ENCODE measurements around the gene ZNF318.

ZNF318 gene

GRCh38 chr6:43408259-43408658 lies 38.8 kb upstream of the ZNF318 start:
- Histone ChIP-seq H3K27ac (no peak overlapping the region), H3K27me3 (replicated peaks) (no peaks in the 10 kb centered on the region), H3K4me3 (ENCODE audit: low read depth, low read length) (no peak overlapping the region), H3K36me3 (replicated peaks) (no peaks in the 10 kb centered on the region)
- DNase-seq = no peak
- in situ Hi-C loops (cut with HindIII; ENCODE audit: low pct_ligation_motif_present, low sequenced_read_pairs) = no loop called here
- TF ChIP-seq CTCF (IDR thresholded peaks at IDR 0.05; ENCODE audit: low read depth, low read length, missing control alignments) = no peak

GRCh38 chr6:43407296-43407695 lies 37.8 kb upstream of the ZNF318 start:
- Histone ChIP-seq H3K36me3 (replicated peaks) (no peaks in the 10 kb centered on the region), H3K27ac (no peak overlapping the region), H3K4me3 (ENCODE audit: low read depth, low read length) (no peak overlapping the region), H3K27me3 (replicated peaks) (no peaks in the 10 kb centered on the region)
- TF ChIP-seq CTCF (IDR thresholded peaks at IDR 0.05; ENCODE audit: low read depth, low read length, missing control alignments) = no peak
- no peak for DNase-seq
- in situ Hi-C loops (cut with HindIII; ENCODE audit: low pct_ligation_motif_present, low sequenced_read_pairs) = no loop called here

- DNase-seq = no peak
- in situ Hi-C loops (cut with HindIII; ENCODE audit: low pct_ligation_motif_present, low sequenced_read_pairs) = no loop called here
These were observed 35.9 kb upstream of the ZNF318 start for GRCh38 chr6:43405354-43405753.

GRCh38 chr6:43402820-43403219 lies 33.4 kb upstream of the ZNF318 start:
- no peaks in the 10 kb centered on the region for H3K27me3 ChIP-seq (replicated peaks)
- TF ChIP-seq CTCF (IDR thresholded peaks at IDR 0.05; ENCODE audit: low read depth, low read length, missing control alignments) = peak; percentile 35
- no peak overlapping the region for H3K27ac ChIP-seq
- H3K4me3 ChIP-seq (ENCODE audit: low read depth, low read length) = no peak overlapping the region
- H3K36me3 ChIP-seq (replicated peaks) = no peaks in the 10 kb centered on the region
- in situ Hi-C loops (cut with HindIII; ENCODE audit: low pct_ligation_motif_present, low sequenced_read_pairs) = no loop called here
- DNase-seq = no peak

More at GRCh38 chr6:43405354-43405753, 35.9 kb upstream of the ZNF318 start:
- Histone ChIP-seq H3K4me3 (ENCODE audit: low read depth, low read length) (no peak overlapping the region), H3K27me3 (replicated peaks) (no peaks in the 10 kb centered on the region), H3K36me3 (replicated peaks) (no peaks in the 10 kb centered on the region), H3K27ac (no peak overlapping the region)
- TF ChIP-seq CTCF (IDR thresholded peaks at IDR 0.05; ENCODE audit: low read depth, low read length, missing control alignments) = no peak

GRCh38 chr6:43401730-43402129 lies 32.3 kb upstream of the ZNF318 start:
- no peak for TF ChIP-seq CTCF (IDR thresholded peaks at IDR 0.05; ENCODE audit: low read depth, low read length, missing control alignments)
- no peak for DNase-seq
- Histone ChIP-seq H3K36me3 (replicated peaks) (no peaks in the 10 kb centered on the region), H3K27ac (no peak overlapping the region), H3K4me3 (ENCODE audit: low read depth, low read length) (no peak overlapping the region), H3K27me3 (replicated peaks) (no peaks in the 10 kb centered on the region)
- in situ Hi-C loops (cut with HindIII; ENCODE audit: low pct_ligation_motif_present, low sequenced_read_pairs) = no loop called here

GRCh38 chr6:43399932-43400487 lies 30.6 kb upstream of the ZNF318 start:
- H3K36me3 ChIP-seq (replicated peaks) = no peaks in the 10 kb centered on the region
- no peak for TF ChIP-seq CTCF (IDR thresholded peaks at IDR 0.05; ENCODE audit: low read depth, low read length, missing control alignments)

More at GRCh38 chr6:43399932-43400487, 30.6 kb upstream of the ZNF318 start:
- no peaks in the 10 kb centered on the region for H3K27me3 ChIP-seq (replicated peaks)
- H3K27ac ChIP-seq = no peak overlapping the region
- in situ Hi-C loops (cut with HindIII; ENCODE audit: low pct_ligation_motif_present, low sequenced_read_pairs) = no loop called here
- no peak for DNase-seq
- no peak overlapping the region for H3K4me3 ChIP-seq (ENCODE audit: low read depth, low read length)

Measured in brain microvascular endothelial cell (primary cell).